Measurements from ENCODE around the gene MTA2. TPM values are rescaled to one million over a fixed set of nuclear protein-coding genes. Genes with fewer than 3 reads are reported as not detected.

Gene MTA2
- total RNA-seq, 1 donor from 2014 or later: 103 TPM

DNA sequence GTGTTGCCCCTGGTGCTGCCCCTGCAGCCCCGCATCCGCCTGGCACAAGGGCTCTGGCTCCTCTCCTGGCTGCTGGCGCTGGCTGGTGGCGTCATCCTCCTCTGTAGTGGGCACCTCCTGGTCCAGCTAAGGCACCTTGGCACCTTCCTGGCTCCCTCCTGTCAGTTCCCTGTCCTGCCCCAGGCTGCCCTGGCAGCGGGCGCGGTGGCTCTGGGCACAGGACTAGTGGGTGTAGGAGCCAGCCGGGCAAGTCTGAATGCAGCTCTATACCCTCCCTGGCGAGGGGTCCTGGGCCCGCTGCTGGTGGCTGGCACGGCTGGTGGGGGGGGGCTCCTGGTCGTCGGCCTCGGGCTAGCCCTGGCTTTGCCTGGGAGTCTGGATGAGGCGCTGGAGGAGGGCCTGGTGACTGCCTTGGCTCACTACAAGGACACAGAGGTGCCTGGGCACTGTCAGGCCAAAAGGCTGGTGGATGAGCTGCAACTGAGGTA, 11.7 kb upstream of the MTA2 start:
- no peak for DNase-seq (ENCODE audit: low spot score)

DNA sequence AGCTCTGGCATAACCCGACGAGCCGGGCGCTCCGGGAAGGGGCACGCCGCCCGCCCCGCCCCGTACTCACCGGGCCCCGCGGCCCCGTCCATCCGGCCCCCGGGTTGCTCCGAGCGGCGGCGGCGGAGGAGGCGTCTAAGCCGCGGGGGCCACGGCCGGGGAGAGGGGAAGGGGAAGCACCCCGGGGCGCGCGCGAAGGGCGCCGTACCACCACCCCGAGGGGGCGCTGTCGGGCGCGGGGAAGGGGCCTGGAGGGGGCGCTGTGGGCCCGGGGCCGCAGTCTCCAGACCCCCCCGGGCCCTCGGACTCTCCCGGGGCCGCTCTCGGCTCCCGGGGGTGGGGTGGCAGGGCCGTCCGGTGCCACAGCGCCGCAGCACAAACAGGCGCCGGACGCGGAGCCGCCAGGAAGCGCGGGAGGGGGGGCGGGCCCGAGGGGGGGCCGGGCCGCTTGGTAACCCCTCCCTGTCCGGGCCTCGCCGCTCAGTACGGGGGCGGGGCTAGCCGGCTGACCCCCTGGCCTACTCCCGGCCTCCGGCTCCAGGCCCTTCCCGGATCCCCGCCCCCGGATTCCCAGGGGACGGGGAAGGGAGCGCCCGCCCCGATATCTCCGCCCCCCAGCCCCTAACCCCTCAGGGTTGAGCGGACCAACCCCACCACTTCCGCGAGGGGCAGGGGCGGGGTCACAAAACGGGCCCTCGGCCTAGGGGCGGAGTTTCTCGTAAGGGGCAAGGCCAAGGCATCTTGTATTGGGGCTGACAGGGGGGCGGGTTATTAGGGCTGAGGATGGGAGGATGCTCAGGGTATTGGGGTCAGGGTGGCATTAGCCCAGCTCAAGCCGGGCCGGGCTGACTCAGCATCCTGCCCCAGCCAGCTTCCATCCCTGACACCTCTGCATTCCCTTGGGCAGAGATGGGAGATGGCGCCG, 11.0 kb upstream of the MTA2 start, which contains the start of the genes EML3 and ROM1:
EML3 (minus strand) TSS at position 410 of the 925 bp plus-strand sequence; CDS start at position 92, 318 bp downstream.
ROM1 (plus strand) TSS at position 892 of the 925 bp plus-strand sequence; CDS start at position 917, 25 bp downstream.
- peak; percentile 96 for DNase-seq (ENCODE audit: low spot score)

DNA sequence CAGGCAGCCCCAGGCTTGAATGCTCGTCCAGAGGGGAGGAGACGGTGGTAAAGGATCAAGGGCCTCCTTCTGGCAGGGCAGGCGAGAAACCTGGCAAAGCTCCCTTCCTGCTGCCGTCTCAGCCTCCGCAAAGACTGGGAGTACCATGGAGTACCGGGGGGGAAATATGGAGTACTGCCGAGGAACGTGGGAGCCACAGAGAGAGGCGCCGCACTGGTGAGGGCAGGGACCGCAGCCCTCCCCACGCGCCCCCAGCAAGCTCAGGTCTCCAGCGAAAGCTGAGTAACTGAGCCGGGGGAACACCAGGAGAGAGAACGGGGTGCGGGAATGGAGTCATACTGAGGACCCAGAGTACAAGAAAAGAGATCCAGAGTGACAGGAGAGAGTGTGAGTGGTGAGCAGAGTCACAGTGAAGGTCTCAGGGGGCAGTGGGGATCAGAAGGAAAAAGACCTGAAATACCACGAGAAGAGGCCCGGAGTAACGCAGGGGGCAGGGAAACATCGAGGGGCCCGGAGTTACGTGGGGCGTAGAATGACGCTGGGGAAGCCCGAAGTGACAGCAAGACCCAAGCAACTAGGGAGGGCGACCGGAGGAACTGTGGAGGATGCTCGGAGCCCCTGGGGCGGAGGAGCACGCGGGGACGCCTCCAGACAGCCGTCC, 10.2 kb upstream of the MTA2 start:
- no peak for DNase-seq (ENCODE audit: low spot score)

DNA sequence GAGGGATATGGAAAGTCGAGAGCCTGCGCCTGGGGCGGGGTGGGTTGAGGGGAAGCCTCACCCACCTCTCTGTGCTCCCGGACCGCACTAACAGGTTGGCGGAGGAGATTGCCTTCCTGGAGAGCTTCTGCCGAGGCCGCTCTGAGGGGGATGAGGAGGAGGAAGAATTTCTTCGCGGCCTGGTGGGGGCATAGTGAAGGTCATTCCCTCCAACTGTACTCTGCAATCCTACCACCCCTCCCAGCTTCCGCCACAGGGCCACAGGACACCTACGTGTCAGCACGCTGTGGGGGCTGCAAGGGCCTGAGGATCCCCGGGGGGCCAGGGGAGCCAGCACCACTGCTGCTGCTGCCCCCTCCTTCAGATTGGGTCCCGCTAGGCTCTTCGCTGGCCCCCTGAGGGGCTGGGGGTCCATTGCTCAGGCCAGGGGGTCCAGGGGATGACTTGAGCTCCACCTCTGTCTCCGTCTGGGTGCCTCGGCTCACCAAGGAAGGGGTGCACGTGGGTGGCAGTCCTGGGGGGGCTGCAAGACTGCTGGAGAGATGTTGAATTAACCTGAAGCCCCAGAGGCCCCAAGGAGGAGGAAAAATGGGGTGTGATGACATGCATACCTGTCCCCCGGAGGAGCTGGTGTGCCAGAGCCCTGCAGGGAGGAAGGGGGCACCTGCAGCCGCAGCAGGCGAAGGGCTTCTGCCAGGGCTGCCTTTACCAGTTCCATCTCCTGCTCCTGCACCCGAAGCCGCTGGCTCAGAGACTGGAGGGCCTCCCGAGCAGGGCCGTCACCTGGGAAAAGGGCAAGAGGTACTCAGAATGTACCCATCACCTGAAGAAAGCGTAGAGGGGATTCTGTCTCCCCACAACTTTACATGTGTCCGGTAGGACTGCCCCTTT, 9.4 kb upstream of the MTA2 start:
- DNase-seq (ENCODE audit: low spot score): no peak

DNA sequence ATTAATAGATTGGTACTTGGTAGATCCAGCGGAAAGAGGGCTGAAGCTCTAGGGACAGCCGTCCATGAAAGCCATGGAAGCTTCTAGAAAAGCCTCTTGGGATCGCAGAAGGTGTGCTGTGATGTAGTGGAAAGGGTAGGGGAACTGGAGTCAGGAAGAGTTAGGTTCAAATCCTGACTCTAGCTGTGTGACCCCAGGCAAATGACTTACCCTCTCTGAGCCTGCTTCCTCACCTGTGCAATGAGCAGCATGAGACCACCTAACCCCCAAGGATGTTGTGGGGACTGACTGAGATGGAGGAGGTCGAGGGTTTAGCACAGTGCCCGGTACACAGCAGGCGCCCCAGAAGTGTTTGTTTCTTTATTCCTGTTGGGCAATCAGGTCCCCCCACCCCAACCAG, 8.7 kb upstream of the MTA2 start:
- no peak for DNase-seq (ENCODE audit: low spot score)

DNA sequence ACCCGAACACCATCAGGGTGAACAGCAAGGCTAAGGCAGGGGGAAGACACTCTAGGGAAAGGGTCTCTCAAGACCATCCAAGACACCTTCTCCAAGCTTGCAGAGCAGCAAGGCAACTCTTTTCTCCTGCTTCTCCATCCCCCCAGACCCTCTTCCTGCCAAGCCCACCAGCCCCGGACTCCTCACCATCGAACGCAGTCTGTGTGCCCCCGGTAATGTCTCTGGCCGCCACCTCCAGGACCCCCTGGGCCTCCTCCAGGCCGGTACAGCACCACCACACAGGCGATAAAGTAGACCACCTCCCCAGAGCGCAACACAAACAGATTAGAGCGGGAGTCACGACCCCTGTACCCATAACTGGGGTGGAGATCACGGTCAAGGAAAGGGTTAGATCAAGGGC, 7.1 kb upstream of the MTA2 start:
- no peak for DNase-seq (ENCODE audit: low spot score)

DNA sequence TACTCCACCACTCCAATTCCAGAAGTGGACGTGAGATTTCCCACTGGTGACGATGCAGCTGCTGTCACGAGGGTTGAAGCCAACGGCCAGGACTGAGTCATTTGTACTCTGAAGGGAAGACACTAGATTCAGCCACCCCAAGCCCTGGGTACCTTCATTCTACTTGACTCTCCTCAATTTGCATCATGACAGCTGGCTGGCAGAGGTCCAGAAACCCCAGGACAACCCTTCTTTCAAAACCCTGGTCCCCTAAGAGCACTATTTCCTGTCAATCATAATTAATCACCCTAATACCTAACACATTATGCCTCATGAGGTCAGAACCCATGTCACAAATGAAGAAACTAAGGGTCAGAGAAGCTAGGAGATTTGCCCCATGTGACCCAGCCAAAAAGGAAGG, 6.0 kb upstream of the MTA2 start:
- DNase-seq (ENCODE audit: low spot score): no peak

DNA sequence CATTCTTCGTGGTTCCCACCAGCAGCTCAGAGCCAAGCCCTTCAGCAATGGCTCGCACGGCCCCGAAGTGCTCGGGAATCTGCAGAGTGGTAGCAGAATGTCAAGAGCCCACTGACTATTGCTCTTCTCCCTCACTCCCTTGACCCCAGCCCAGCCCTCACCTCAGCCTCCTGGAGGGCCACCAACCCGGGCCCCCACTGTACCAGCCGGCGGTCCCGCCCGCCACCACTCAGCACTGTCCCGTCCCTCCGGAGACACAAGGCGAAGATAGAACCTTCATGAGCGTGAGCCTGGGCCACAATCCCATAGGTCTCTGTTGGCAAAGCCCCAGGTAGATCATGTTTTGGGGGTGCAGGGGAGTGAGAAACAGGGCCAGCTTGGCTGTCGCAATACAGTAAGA, 4.2 kb upstream of the MTA2 start:
- no peak for DNase-seq (ENCODE audit: low spot score)

DNA sequence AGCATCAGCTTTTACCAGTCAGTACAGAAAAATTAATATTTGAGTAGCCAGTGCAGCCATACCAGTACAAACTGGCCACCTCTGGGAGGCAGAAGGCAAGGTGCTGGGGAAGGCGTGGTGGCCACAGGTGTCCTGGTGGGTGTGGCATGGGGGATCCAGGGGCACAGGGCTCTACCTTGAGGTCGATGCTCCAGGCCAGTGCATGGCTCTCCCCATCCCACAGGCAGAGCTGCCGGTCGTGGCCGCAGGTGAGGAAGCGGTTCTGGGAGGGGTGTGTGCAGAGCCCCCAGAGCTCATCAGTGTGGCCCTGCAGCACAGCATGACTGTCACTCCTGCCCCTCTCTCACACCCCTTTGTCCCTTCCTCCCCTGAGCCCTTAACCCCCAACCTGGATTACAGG, 3.8 kb upstream of the MTA2 start:
- DNase-seq (ENCODE audit: low spot score): no peak

DNA sequence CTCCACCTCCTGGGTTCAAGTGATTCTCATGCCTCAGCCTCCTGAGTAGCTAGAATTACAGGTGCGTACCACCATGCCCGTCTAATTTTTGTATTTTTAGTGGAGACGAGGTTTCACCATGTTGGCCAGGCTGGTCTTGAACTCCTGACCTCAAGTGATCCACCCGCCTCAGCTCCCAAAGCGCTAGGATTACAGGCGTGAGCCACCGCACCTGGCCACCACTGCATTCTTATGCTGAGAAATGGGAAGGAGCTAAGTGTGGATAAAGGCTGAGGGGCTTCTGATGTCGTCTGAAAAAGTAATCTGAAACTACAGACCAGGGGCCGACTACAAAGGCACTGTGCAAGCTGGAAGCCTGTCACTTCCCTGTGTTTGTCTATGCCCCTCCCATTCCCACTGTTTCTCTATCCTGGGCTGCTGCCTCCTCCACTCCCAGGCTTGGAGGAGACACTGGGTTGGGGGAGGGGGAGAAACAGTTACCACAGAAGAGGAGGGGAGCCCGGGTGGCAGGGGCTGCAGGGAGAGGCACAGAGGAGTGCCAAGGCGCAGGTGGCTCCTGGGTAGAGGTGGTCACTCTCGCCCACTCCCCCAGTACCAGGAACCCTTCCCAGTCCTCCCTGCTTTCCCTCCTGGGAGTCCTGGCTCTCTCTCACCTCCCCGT, 2.9 kb upstream of the MTA2 start:
- no peak for DNase-seq (ENCODE audit: low spot score)

DNA sequence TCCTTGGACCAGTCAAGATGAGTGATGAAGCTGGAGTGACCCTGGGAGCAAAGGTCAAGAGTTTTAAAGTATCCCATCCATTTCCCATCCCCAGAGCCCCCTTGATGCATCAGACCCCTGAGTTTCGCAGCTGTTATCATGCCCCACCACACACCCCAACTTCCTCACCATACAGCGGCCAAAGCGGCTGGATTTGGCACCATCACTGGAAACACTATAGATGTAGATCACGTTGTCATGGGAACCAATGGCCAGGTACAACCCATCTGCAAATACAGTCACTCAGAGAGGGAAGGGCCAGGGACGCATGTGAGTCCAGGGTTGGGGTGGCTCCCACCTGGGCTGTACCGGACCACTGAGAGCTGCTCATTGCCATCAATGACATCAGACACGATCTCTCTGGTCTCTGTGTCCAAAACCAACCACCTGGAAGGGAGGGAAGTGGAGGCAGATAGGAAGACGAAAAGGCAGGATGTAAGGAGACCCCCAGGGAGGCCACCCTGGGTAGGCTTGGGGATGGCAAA, 2.2 kb upstream of the MTA2 start:
- DNase-seq (ENCODE audit: low spot score): no peak

DNA sequence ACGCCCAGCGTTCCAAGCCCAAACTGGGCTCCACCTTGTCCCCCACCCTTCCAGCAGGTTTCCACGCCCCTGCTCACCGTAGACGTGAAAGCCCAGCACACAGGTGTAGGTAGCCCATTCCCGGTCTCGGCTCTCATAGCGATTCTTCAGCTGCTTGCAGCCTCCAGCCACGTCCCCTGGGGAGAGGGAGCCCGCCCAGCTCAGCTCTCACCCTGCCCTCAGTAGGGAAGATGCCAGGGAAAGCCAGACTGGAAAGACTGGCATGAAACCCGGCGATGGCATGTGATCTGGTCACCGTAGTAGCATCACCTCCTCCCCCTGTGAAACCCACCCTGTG, 1.4 kb upstream of the MTA2 start:
- DNase-seq (ENCODE audit: low spot score): no peak

DNA sequence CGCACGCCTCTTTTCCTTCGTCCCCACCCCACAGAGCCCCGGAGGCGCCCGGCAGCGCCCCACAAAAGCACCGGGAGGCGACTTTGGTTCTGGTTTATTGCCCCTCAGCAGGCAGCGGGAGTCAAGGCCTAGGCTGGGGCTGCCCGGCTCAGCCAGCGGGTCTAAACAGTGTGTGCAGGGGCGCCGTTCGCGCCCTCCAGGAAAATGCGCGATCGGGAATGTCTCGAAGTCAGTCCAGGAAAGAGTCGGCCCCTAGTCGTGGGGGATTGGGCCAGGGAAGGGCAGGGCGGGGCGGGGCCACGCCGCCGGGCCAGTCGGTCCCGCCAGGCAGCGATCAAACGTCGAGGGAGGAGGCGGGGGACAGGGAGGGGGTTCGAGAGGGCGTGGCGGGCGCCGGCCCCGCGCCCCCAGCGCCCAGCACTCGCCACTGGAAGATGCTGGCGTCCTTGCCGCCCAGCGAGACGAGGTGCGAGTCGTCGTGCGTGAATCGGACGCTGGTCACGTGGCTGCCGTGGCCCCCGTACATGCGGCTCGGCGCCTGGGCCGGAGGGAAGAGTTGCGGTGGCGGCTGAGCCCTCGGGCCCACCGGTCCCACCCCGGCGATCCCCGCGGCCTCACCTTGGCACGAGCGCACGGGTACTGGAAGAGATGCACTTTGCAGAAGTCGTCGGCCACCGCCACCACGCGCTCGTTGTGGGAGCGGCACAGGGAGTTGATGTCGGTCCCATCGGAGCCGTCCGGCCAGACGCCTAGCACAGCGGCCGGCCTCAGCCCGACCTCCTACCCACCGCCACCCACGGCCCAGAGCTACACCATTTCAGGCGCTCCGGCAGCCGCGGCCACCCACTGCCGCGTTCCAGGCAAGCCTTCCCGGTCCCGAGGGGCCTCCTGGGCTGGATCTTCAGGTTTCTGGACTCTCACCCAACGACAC, 741 bp upstream of the MTA2 start:
- no peak for DNase-seq (ENCODE audit: low spot score)

DNA sequence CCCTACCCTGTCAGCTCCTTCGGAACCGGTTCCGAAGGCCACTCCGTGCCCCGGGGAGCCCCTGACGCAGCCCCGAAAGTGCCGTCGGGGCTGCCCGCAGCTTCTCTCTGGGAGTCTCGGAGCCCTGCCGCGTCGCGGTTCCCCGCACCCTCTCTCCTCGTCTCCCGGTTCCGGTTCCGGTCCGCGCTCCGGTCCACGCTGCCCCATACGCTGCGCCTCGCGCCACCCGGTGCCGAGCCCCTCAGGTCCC, 618 bp downstream of the MTA2 start:
- DNase-seq (ENCODE audit: low spot score): no peak

DNA sequence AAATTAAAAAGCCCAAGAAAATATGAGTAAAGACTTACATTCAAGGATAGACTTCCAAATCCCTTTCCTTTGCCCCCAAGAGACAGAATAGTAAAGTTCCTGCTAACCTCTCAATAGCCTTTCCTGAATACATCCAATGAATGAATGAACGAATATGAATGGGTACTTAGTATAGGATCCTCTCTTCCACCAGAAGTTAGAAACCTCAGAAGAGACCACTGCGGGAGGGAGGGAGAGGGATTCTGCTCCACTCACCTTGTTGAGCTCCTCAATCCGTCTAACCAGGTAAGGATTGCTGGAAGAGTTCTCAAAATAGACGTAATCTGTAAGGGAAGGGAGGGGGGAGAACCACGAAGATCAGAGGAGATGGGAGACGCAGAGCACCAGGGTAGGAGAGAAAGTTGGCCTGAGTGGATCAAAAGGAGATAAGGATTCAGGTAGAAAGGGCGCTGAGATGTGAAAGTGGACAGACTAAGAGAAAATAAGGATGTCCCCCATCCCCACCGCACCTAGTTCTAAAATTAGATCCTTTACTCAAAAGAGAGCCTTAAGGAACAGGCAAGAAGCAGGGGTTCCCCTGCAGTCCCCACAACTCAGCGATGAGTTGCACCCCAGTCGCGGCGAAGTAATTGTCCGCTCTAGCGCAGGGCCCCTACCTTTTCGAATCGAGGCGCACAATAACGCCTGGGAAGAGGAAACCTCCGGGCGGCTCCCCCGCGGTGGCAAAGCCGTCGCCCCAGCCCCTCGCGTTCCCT, 1.1 kb downstream of the MTA2 start:
- DNase-seq (ENCODE audit: low spot score): no peak

DNA sequence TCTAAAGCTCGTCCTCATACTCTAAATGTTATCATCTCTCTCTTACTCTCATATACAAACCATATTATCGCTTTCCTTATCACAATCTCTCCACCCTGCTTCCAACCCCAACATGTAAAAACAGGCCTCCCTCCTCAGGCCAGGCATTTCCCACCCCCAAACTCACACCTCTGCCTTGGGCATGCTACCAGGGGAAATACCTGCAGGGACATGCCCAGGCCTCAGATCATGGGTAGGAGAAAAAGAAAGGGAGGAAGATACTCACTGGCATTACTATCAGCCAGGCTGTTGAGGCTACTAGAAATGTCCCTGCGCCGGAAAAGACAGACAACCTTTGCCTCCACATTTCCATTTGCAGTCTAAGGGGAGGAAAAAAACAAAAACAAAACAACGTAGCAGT, 1.8 kb downstream of the MTA2 start:
- DNase-seq (ENCODE audit: low spot score): no peak

DNA sequence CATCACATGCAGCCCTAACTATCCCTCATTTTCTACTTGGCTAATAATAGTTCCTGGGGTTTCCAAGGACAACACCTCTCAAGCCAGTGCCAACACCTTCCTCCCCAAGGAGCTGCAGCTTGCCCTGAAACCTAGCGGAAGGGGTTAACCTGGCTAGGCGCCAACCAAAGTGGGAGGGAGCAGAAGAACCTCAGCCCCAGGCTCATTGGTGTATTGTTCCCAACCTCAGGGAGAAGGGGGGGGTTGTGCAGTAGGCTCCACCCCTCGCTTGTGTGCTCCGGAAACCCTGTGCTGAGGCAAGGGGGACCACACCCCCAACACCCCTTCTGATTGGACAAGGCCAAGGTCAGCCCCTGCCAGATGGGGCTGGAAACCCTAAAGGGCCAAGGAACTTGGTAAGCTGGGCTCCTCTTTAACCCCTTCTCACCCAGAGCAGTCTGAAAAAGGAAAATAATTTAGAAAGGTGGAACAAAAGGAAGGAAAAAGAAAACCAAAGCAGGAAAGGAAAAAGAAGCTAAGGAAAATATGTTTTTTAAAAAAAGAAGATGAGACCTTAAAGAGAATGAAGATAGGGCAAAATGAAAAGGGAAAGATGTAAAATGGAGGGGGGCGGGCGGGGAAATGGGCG, 2.5 kb downstream of the MTA2 start:
- no peak for DNase-seq (ENCODE audit: low spot score)

DNA sequence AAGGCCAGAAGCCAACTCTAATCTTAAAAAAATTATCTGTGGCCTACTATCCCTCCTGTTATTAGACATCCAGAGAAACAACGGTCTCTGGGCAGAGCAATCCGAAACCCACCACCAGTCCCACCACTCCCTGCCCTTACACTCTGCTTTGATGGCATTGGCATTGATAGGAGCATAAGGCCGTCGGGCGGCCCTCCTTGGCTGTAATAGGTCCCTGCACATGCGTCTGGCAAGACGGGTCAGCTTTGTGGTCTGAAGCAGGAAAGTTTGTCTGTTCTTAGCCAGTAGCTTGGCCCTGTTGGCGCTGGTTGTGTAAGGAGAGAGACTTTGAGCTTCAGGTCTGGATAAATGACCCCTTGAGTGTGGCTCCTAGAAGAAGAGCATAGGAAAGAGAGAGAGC, 6.5 kb downstream of the MTA2 start:
- DNase-seq (ENCODE audit: low spot score): no peak
